ENCODE measurements around the gene HS3ST4. TPM values are rescaled to one million over a fixed set of nuclear protein-coding genes. Genes with fewer than 3 reads are reported as not detected.

The HS3ST4 gene
- total and polyA plus RNA-seq, 10 of the 15 experiments (the other 5 are each of a cell fraction or from before 2014, with no cell fraction given): 0.05 TPM; not detected in 9

DNA sequence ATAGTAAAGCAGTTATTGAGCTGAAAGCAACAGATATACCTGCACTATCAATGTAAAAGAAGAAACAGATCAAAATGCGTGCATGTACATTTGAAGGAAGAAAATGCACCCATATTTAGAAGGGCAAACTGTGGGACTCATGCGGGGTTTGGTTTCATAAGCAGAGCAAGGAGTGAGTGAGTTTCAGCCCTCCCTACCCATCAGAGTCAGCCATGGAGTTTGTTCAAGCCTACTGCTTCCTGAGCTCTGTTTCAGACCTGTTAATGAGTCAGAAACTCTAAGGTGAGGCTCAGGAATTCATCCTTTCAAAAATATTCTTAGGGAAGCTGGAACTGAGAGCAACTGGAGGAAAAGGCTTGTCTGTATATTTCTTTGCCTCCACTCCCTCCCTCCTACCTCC lies 446.2 kb downstream of the HS3ST4 start:
- H3K4me1 ChIP-seq (ENCODE audit: control insufficient read depth, insufficient read depth, low read length): no peaks in the 10 kb centered on the region
- H3K9ac ChIP-seq (ENCODE audit: control insufficient read depth, insufficient read depth, low read length): no peak overlapping the region
- H3K4me3 ChIP-seq: no peak overlapping the region
- in situ Hi-C loops (cut with MboI): no loop called here
- H3K79me2 ChIP-seq (ENCODE audit: control insufficient read depth, insufficient read depth, low read length): no peaks in the 10 kb centered on the region
- no peaks in the 10 kb centered on the region for H3K9me3 ChIP-seq (replicated peaks; ENCODE audit: control insufficient read depth, insufficient read depth, low read length)
- H3K36me3 ChIP-seq (ENCODE audit: control insufficient read depth in 2 of 2, insufficient read depth in 2 of 2, low read length in 1 of 2): no peaks in the 10 kb centered on the region
- no peaks in the 10 kb centered on the region for H3K27me3 ChIP-seq (replicated peaks in 1 of 2; ENCODE audit: control insufficient read depth in 2 of 2, insufficient read depth in 2 of 2, low read length in 1 of 2)
- H3K27ac ChIP-seq (ENCODE audit: control insufficient read depth, insufficient read depth): no peak overlapping the region
- ATAC-seq: no peak
- ChIA-PET CTCF (no interaction called here), RAD21 (ENCODE audit: unreplicated experiment) (no interaction called here), POLR2A (no interaction called here), SMC1A (ENCODE audit: uncharacterized antibody, unreplicated experiment) (no interaction called here)
- BruUV-seq (replicated peaks): no TSS peak
- no peak overlapping the region for H3K4me2 ChIP-seq (ENCODE audit: control insufficient read depth, insufficient read depth)
- H4K20me1 ChIP-seq (ENCODE audit: control insufficient read depth, insufficient read depth): no peaks in the 10 kb centered on the region
- DNase-seq (ENCODE audit: low read depth, low spot score): no peak
- intact Hi-C loops (cut with micrococcal nuclease; ENCODE audit: unreplicated experiment): no loop called here
- WGBS (ENCODE audit: insufficient coverage, insufficient replicate concordance, low lambda C conversion rate, missing lambda C conversion rate): 0% methylated on average over 2 of the region's 2 CpGs
- no peak for FAIRE-seq
- no peak overlapping the region for H2AFZ ChIP-seq (ENCODE audit: control insufficient read depth, low read depth, low read length)
- no peak for TF ChIP-seq IKZF2 (IDR thresholded peaks at IDR 0.05)

DNA sequence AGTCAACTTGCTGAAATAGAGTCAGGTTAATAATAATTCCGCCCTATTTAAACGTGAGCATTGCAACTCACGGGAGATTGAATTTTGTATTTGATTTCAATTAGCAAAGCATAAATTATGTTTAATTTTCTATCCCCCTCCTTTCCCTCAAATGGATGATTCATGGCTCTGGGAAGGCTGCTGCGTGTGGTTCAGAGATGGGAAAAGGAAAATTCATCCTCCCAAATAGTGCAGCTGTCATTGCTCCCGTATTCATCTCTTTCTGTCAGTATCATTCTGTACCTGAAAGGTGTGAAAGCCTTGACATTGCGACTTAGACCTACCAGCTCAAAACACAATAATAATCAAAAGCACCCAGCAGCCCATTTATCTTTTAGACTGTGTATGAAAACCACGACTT lies 447.3 kb downstream of the HS3ST4 start:
- CTCF ChIA-PET: no interaction called here
- Histone ChIP-seq H3K36me3 (ENCODE audit: control insufficient read depth in 2 of 2, insufficient read depth in 2 of 2, low read length in 1 of 2) (no peaks in the 10 kb centered on the region), H3K4me2 (ENCODE audit: control insufficient read depth, insufficient read depth) (no peak overlapping the region), H3K79me2 (ENCODE audit: control insufficient read depth, insufficient read depth, low read length) (no peaks in the 10 kb centered on the region), H3K4me1 (ENCODE audit: control insufficient read depth, insufficient read depth, low read length) (no peaks in the 10 kb centered on the region), H3K4me3 (no peak overlapping the region), H3K27ac (ENCODE audit: control insufficient read depth, insufficient read depth) (no peak overlapping the region), H3K27me3 (replicated peaks in 1 of 2; ENCODE audit: control insufficient read depth in 2 of 2, insufficient read depth in 2 of 2, low read length in 1 of 2) (no peaks in the 10 kb centered on the region), H4K20me1 (ENCODE audit: control insufficient read depth, insufficient read depth) (no peaks in the 10 kb centered on the region), H2AFZ (ENCODE audit: control insufficient read depth, low read depth, low read length) (no peak overlapping the region), H3K9ac (ENCODE audit: control insufficient read depth, insufficient read depth, low read length) (no peak overlapping the region), H3K9me3 (replicated peaks; ENCODE audit: control insufficient read depth, insufficient read depth, low read length) (no peaks in the 10 kb centered on the region)
- POLR2A ChIA-PET: no interaction called here
- DNase-seq (ENCODE audit: low read depth, low spot score) (no peak), ATAC-seq (no peak), FAIRE-seq (no peak)
- RAD21 ChIA-PET (ENCODE audit: unreplicated experiment): no interaction called here
- SMC1A ChIA-PET (ENCODE audit: uncharacterized antibody, unreplicated experiment): no interaction called here
- in situ Hi-C loops (cut with MboI): no loop called here
- intact Hi-C loops (cut with micrococcal nuclease; ENCODE audit: unreplicated experiment): no loop called here
- no TSS peak for BruUV-seq (replicated peaks)
- 28% methylated on average over 7 of the region's 7 CpGs for WGBS (ENCODE audit: insufficient coverage, insufficient replicate concordance, low lambda C conversion rate, missing lambda C conversion rate)
- TF ChIP-seq, protein P1, sequence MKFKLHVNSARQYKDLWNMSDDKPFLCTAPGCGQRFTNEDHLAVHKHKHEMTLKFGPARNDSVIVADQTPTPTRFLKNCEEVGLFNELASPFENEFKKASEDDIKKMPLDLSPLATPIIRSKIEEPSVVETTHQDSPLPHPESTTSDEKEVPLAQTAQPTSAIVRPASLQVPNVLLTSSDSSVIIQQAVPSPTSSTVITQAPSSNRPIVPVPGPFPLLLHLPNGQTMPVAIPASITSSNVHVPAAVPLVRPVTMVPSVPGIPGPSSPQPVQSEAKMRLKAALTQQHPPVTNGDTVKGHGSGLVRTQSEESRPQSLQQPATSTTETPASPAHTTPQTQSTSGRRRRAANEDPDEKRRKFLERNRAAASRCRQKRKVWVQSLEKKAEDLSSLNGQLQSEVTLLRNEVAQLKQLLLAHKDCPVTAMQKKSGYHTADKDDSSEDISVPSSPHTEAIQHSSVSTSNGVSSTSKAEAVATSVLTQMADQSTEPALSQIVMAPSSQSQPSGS (IDR thresholded peaks at IDR 0.05; ENCODE audit: low read length): no peak
- no peak for TF ChIP-seq EED (IDR thresholded peaks at IDR 0.05; ENCODE audit: low read depth)
- TF ChIP-seq FOS (IDR thresholded peaks at IDR 0.05; ENCODE audit: borderline replicate concordance, extremely low read depth, insufficient read length): no peak
- TF ChIP-seq MTA2 (IDR thresholded peaks at IDR 0.05; ENCODE audit: low read depth): no peak
- TF ChIP-seq, protein P2, sequence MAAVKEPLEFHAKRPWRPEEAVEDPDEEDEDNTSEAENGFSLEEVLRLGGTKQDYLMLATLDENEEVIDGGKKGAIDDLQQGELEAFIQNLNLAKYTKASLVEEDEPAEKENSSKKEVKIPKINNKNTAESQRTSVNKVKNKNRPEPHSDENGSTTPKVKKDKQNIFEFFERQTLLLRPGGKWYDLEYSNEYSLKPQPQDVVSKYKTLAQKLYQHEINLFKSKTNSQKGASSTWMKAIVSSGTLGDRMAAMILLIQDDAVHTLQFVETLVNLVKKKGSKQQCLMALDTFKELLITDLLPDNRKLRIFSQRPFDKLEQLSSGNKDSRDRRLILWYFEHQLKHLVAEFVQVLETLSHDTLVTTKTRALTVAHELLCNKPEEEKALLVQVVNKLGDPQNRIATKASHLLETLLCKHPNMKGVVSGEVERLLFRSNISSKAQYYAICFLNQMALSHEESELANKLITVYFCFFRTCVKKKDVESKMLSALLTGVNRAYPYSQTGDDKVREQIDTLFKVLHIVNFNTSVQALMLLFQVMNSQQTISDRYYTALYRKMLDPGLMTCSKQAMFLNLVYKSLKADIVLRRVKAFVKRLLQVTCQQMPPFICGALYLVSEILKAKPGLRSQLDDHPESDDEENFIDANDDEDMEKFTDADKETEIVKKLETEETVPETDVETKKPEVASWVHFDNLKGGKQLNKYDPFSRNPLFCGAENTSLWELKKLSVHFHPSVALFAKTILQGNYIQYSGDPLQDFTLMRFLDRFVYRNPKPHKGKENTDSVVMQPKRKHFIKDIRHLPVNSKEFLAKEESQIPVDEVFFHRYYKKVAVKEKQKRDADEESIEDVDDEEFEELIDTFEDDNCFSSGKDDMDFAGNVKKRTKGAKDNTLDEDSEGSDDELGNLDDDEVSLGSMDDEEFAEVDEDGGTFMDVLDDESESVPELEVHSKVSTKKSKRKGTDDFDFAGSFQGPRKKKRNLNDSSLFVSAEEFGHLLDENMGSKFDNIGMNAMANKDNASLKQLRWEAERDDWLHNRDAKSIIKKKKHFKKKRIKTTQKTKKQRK (IDR thresholded peaks at IDR 0.05; ENCODE audit: low read depth, low read length): no peak
- no peak for TF ChIP-seq POLR2AphosphoS2 (IDR thresholded peaks at IDR 0.05; ENCODE audit: low read depth, low read length)
- TF ChIP-seq RELA (IDR thresholded peaks at IDR 0.05; ENCODE audit: borderline replicate concordance, partially characterized antibody): no peak
- TF ChIP-seq SMAD1 (IDR thresholded peaks at IDR 0.05; ENCODE audit: low read depth, partially characterized antibody): no peak
- TF ChIP-seq ZNF622 (IDR thresholded peaks at IDR 0.05): no peak
- no peak for TF ChIP-seq RB1 (IDR thresholded peaks at IDR 0.05; ENCODE audit: borderline replicate concordance)
- no peak for TF ChIP-seq SMC3 (IDR thresholded peaks at IDR 0.05; ENCODE audit: borderline replicate concordance, low read length)
- TF ChIP-seq, protein P3, sequence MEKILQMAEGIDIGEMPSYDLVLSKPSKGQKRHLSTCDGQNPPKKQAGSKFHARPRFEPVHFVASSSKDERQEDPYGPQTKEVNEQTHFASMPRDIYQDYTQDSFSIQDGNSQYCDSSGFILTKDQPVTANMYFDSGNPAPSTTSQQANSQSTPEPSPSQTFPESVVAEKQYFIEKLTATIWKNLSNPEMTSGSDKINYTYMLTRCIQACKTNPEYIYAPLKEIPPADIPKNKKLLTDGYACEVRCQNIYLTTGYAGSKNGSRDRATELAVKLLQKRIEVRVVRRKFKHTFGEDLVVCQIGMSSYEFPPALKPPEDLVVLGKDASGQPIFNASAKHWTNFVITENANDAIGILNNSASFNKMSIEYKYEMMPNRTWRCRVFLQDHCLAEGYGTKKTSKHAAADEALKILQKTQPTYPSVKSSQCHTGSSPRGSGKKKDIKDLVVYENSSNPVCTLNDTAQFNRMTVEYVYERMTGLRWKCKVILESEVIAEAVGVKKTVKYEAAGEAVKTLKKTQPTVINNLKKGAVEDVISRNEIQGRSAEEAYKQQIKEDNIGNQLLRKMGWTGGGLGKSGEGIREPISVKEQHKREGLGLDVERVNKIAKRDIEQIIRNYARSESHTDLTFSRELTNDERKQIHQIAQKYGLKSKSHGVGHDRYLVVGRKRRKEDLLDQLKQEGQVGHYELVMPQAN (conservative IDR thresholded peaks at IDR 0.05): no peak

All from GM12878 (cell line).